DOHH2 (cell line): Measurements from ENCODE around the gene MGLL.

ENCODE experiments used
- CTCF ChIP-seq: fragments of 200-600 bp; sonication (generic); IDR thresholded peaks from one replicate; pipeline ENCODE4 v1.5.1; 2014; ENCODE audit warnings: antibody characterized with exemption, mild to moderate bottlenecking, low read depth, low read length; ENCODE audit not compliant: poor library complexity, severe bottlenecking
- EZH2phosphoT487 ChIP-seq: fragments of 200-600 bp; sonication (generic); IDR thresholded peaks from 2 replicates; pipeline ENCODE4 v1.6.1; 2017; ENCODE audit warnings: borderline replicate concordance, mild to moderate bottlenecking, antibody characterized with exemption, low read length, moderate library complexity, mixed read lengths

- TF ChIP-seq EZH2phosphoT487, result no peak
- no peak for TF ChIP-seq CTCF
Observed at GRCh38 chr3:127753338-127753737, 69.0 kb downstream of the MGLL start.
